IMR-90 (cell line): ENCODE results near the gene NYAP1. TPM values are rescaled to one million over a fixed set of nuclear protein-coding genes. Genes with fewer than 3 reads are reported as not detected.
"Not testable (repeated sequence)": the region's sequence is repeated elsewhere in the genome, so short reads cannot be mapped to it uniquely, and the experiment has no call there.

ENCODE experiments used
- ATAC-seq: fragments of 200-7000 bp; cut with Tn5 transposase; 2 replicates; pipeline ENCODE4 v1.9.1; 2020; ENCODE audit warnings: low read depth, mild to moderate bottlenecking, moderate library complexity
- BruUV-seq: library from RNA; stranded (reverse); fragments of 400-500 nt; replicated peaks from 2 replicates; lab custom pipeline; 2021; lab: Mats Ljungman, UMichigan
- CTCF ChIA-PET: fragments of 300-600 bp; formaldehyde crosslinking; extraction: SDS; loops from one replicate; lab custom pipeline; 2021; ENCODE audit warnings: antibody characterized with exemption; lab: Yijun Ruan, JAX
- POLR2A ChIA-PET: fragments of 300-600 bp; sonication (Branson Sonifier 250); formaldehyde crosslinking; loops from one replicate; lab custom pipeline; 2022; ENCODE audit warnings: antibody characterized with exemption; ENCODE audit not compliant: unreplicated experiment; lab: Charles Lee
- DNase-seq: peaks from one replicate; pipeline ENCODE4 v3.0.0; 2013
- H2AFZ ChIP-seq: replicated peaks from 2 replicates; pipeline ENCODE3; 2013; ENCODE audit warnings: low read length, mild to moderate bottlenecking; ENCODE audit not compliant: poor library complexity
- H2AK5ac ChIP-seq: 2 replicates; pipeline ENCODE4 v1.6.1; 2013; ENCODE audit warnings: low read depth, low read length, inconsistent platforms
- H2AK9ac ChIP-seq: replicated peaks from 2 replicates; pipeline ENCODE3; 2013; ENCODE audit warnings: mild to moderate bottlenecking, low read depth, low read length, moderate library complexity; ENCODE audit not compliant: poor library complexity
- H2BK120ac ChIP-seq: 2 replicates; pipeline ENCODE4 v1.6.1; 2013; ENCODE audit warnings: low read depth, low read length, inconsistent platforms
- H2BK15ac ChIP-seq: 3 replicates; pipeline ENCODE4 v1.6.1; 2013; ENCODE audit warnings: low read depth, low read length, inconsistent platforms
- H2BK20ac ChIP-seq: 2 replicates; pipeline ENCODE4 v1.6.1; 2013; ENCODE audit warnings: low read depth, mild to moderate bottlenecking, inconsistent platforms, low read length, moderate library complexity
- H2BK5ac ChIP-seq: 2 replicates; pipeline ENCODE4 v1.6.1; 2013; ENCODE audit warnings: mild to moderate bottlenecking, low read depth, low read length, inconsistent platforms; ENCODE audit not compliant: poor library complexity, severe bottlenecking
- H3K14ac ChIP-seq: replicated peaks from 2 replicates; pipeline ENCODE4 v1.6.1; 2013; ENCODE audit warnings: low read depth, low read length, inconsistent platforms
- H3K18ac ChIP-seq: 2 replicates; pipeline ENCODE4 v1.6.1; 2013; ENCODE audit warnings: low read depth, low read length, control low read depth
- H3K23ac ChIP-seq: 2 replicates; pipeline ENCODE4 v1.6.1; 2013; ENCODE audit warnings: low read depth, low read length, inconsistent platforms
- H3K27ac ChIP-seq: 2 replicates; pipeline ENCODE4 v1.5.1; 2013; ENCODE audit warnings: mild to moderate bottlenecking, control low read depth, low read length; ENCODE audit not compliant: insufficient read depth
- H3K27me3 ChIP-seq: 2 replicates; pipeline ENCODE4 v1.6.1; 2013; ENCODE audit warnings: low read length; ENCODE audit not compliant: control insufficient read depth, insufficient read depth
- H3K36me3 ChIP-seq: 2 replicates; pipeline ENCODE4 v1.6.1; 2013; ENCODE audit warnings: low read length, mixed read lengths; ENCODE audit not compliant: control insufficient read depth, insufficient read depth
- H3K4ac ChIP-seq: 2 replicates; pipeline ENCODE4 v1.6.1; 2013; ENCODE audit warnings: low read depth, low read length, inconsistent platforms
- H3K4me1 ChIP-seq: 2 replicates; pipeline ENCODE4 v1.6.1; 2013; ENCODE audit warnings: low read length, mixed read lengths; ENCODE audit not compliant: control insufficient read depth, insufficient read depth
- H3K4me2 ChIP-seq: 2 replicates; pipeline ENCODE4 v1.6.1; 2013; ENCODE audit warnings: low read depth, mild to moderate bottlenecking, control low read depth, low read length, moderate library complexity
- H3K4me3 ChIP-seq: 2 replicates; pipeline ENCODE4 v1.5.1; 2013; ENCODE audit warnings: low read depth, mild to moderate bottlenecking, control low read depth, low read length, moderate library complexity; ENCODE audit not compliant: insufficient read depth
- H3K56ac ChIP-seq: 2 replicates; pipeline ENCODE4 v1.6.1; 2013; ENCODE audit warnings: low read length, inconsistent platforms; ENCODE audit not compliant: insufficient read depth; ENCODE audit errors: extremely low read depth
- H3K79me1 ChIP-seq, 2 experiments: 2 replicates each; pipeline ENCODE4 v1.6.1; 2013; ENCODE audit warnings: low read length in 2 of 2, inconsistent platforms in 1 of 2, low read depth in 1 of 2
- H3K9ac ChIP-seq: 2 replicates; pipeline ENCODE4 v1.6.1; 2013; ENCODE audit warnings: low read depth, low read length, control low read depth
- H3K9me1 ChIP-seq: 2 replicates; pipeline ENCODE4 v1.6.1; 2013; ENCODE audit warnings: low read length, inconsistent platforms; ENCODE audit not compliant: insufficient read depth
- H3K9me3 ChIP-seq: 2 replicates; pipeline ENCODE4 v1.6.1; 2013; ENCODE audit warnings: low read length; ENCODE audit not compliant: control insufficient read depth, insufficient read depth
- H4K20me1 ChIP-seq: 2 replicates; pipeline ENCODE4 v1.6.1; 2013; ENCODE audit warnings: low read length, inconsistent platforms; ENCODE audit not compliant: insufficient read depth
- H4K5ac ChIP-seq: 2 replicates; pipeline ENCODE4 v1.6.1; 2013; ENCODE audit warnings: mild to moderate bottlenecking, low read depth, low read length, control low read depth
- H4K8ac ChIP-seq, 2 experiments: 2 replicates each; pipeline ENCODE4 v1.6.1; 2013; ENCODE audit warnings: low read depth in 2 of 2, low read length in 2 of 2, control low read depth in 1 of 2, inconsistent platforms in 1 of 2
- H4K91ac ChIP-seq: 2 replicates; pipeline ENCODE4 v1.6.1; 2013; ENCODE audit warnings: low read depth, low read length, inconsistent platforms; ENCODE audit not compliant: insufficient read depth
- USF2 ChIP-seq: fragments of 150-350 bp; IDR thresholded peaks from 2 replicates; pipeline ENCODE4 v1.6.1; 2017; ENCODE audit warnings: mild to moderate bottlenecking, antibody characterized with exemption, low read length, low read depth
- WGBS, 2 experiments: methylation state at CpG; one replicate each; pipeline versions ENCODE4 v1.1.5 to v1.1.7; 2013; ENCODE audit warnings: missing lambda C conversion rate in 2 of 2; ENCODE audit not compliant: insufficient read length in 1 of 2; ENCODE audit errors: extremely low coverage in 2 of 2; 5-methylcytosine and 5-hydroxymethylcytosine counted together
- dilution Hi-C: fragments of 300-500 bp; cut with HindIII; formaldehyde crosslinking; loops from one replicate; pipeline ENCODE4 v1.14.3; 2018; ENCODE audit warnings: low sequenced_read_pairs; ENCODE audit not compliant: unreplicated experiment
- in situ Hi-C: fragments of 300-500 bp; cut with MboI; formaldehyde crosslinking; loops from 3 replicates; pipeline ENCODE4 v1.14.3; 2019; ENCODE audit warnings: low sequenced_read_pairs, inconsistent platforms, mixed read lengths
- intact Hi-C: fragments of 100-400 bp; cut with micrococcal nuclease; formaldehyde crosslinking; loops from 2 replicates; pipeline ENCODE4 v1.10.0; 2022
- polyA plus RNA-seq, 3 experiments: library from polyadenylated mRNA; depleted of rRNA; stranded (reverse); fragments of >200 nt; gene quantifications; 2 replicates each; pipeline ENCODE4 v1.2.3, GENCODE V29; 2012; ENCODE audit warnings: low replicate concordance in 1 of 3
- total RNA-seq: library from RNA; depleted of rRNA; stranded (reverse); fragments of >200 nt; gene quantifications from 2 replicates; pipeline ENCODE4 v1.2.3, GENCODE V29; 2012

NYAP1 gene
- total and polyA plus RNA-seq, 2 of the 4 experiments (the other 2 are of a cell fraction), result 0.18 to 1.3 TPM

- POLR2A ChIA-PET, dilution Hi-C loops, CTCF ChIA-PET: not testable (repeated sequence)
These were observed 38.3 kb downstream of the NYAP1 start for GRCh38 chr7:100521909-100522593.

GRCh38 chr7:100523192-100523591 lies 39.5 kb downstream of the NYAP1 start:
- H4K91ac ChIP-seq, H3K9ac ChIP-seq, H3K4me1 ChIP-seq, H3K4me3 ChIP-seq, H2BK15ac ChIP-seq, H4K20me1 ChIP-seq, H3K27ac ChIP-seq, H4K5ac ChIP-seq, intact Hi-C loops, H3K27me3 ChIP-seq, in situ Hi-C loops, CTCF ChIA-PET, H3K36me3 ChIP-seq, POLR2A ChIA-PET, H2AK5ac ChIP-seq, H4K8ac ChIP-seq, H2AFZ ChIP-seq, H2BK5ac ChIP-seq, H3K56ac ChIP-seq, H3K9me3 ChIP-seq, H2AK9ac ChIP-seq, H3K4ac ChIP-seq, H2BK120ac ChIP-seq, H3K14ac ChIP-seq, H3K79me1 ChIP-seq, H3K18ac ChIP-seq, BruUV-seq, H3K9me1 ChIP-seq, dilution Hi-C loops, H3K4me2 ChIP-seq, H3K23ac ChIP-seq, DNase-seq, H2BK20ac ChIP-seq, ATAC-seq: not testable (repeated sequence)
- no CpG with 5 or more reads among the region's 34 CpGs for WGBS, 2 experiments

More at GRCh38 chr7:100521909-100522593, 38.3 kb downstream of the NYAP1 start:
- intact Hi-C loops, H3K4me3 ChIP-seq, H3K18ac ChIP-seq, H4K91ac ChIP-seq, DNase-seq, H3K14ac ChIP-seq, H2BK20ac ChIP-seq, H3K4me1 ChIP-seq, H3K56ac ChIP-seq, H3K36me3 ChIP-seq, H3K9me1 ChIP-seq, H3K9ac ChIP-seq, H3K4me2 ChIP-seq, H2AK9ac ChIP-seq, H3K79me1 ChIP-seq, H4K20me1 ChIP-seq, H2BK5ac ChIP-seq, H3K9me3 ChIP-seq, H2AFZ ChIP-seq, H3K23ac ChIP-seq, H3K27ac ChIP-seq, in situ Hi-C loops, ATAC-seq, H2BK120ac ChIP-seq, H2BK15ac ChIP-seq, H3K27me3 ChIP-seq, H4K5ac ChIP-seq, H4K8ac ChIP-seq, H3K4ac ChIP-seq, BruUV-seq, H2AK5ac ChIP-seq: not testable (repeated sequence)
- no CpG with 5 or more reads among the region's 3 CpGs for WGBS, 2 experiments
- peak; percentile 75 for TF ChIP-seq USF2
